Testis (tissue), 3 donors: Measurements from ENCODE around the gene HECTD4. TPM values are rescaled to one million over a fixed set of nuclear protein-coding genes. Genes with fewer than 3 reads are reported as not detected.

Experiments
- DNase-seq: peaks from one replicate; pipeline ENCODE4 v3.0.0-alpha.2; 2019
- H3K27ac ChIP-seq, 2 donors: fragments of 200-600 bp; sonication (generic); one replicate each; pipeline ENCODE4 v1.5.1; 2019
- H3K27me3 ChIP-seq: fragments of 200-600 bp; sonication (generic); one replicate; pipeline ENCODE4 v1.5.1; 2019
- H3K36me3 ChIP-seq: fragments of 200-600 bp; sonication (generic); one replicate; pipeline ENCODE4 v1.5.1; 2017; ENCODE audit warnings: low read depth; ENCODE audit errors: missing control alignments
- H3K4me1 ChIP-seq: fragments of 200-600 bp; sonication (generic); one replicate; pipeline ENCODE4 v1.5.1; 2019
- H3K4me3 ChIP-seq, 2 donors: fragments of 200-600 bp; sonication (generic); one replicate each; pipeline ENCODE4 v1.5.1; 2017 to 2019
- H3K9me3 ChIP-seq: fragments of 200-600 bp; sonication (generic); one replicate; pipeline ENCODE4 v1.5.1; 2017
- CTCF ChIP-seq, 3 experiments: fragments of 450-650 bp in 2 of 3; fragments of 200-600 bp in 1 of 3; sonication (generic) in 1 of 3; IDR thresholded peaks; one replicate each; pipeline ENCODE4 v1.5.1; 2016 to 2019; ENCODE audit warnings: antibody characterized with exemption in 3 of 3, mild to moderate bottlenecking in 2 of 3, moderate library complexity in 1 of 3
- POLR2A ChIP-seq: fragments of 450-650 bp; IDR thresholded peaks from one replicate; pipeline ENCODE4 v1.6.1; 2017; ENCODE audit warnings: antibody characterized with exemption, mild to moderate bottlenecking, moderate library complexity
- WGBS, 2 donors: methylation state at CpG; one replicate each; pipeline ENCODE4 v1.1.5; 2018; 5-methylcytosine and 5-hydroxymethylcytosine counted together
- intact Hi-C: fragments of 100-400 bp; cut with DNase I; formaldehyde crosslinking; loops from one replicate; pipeline ENCODE4 v1.15.1; 2023; ENCODE audit warnings: low total_unique reads
- polyA plus RNA-seq: library from polyadenylated mRNA; stranded (reverse); fragments of 350-450 nt; fragmentation: Illumina TruSeq; extraction: RNeasy Lipid Tissue Mini Kit (QIAGEN cat#74804); gene quantifications from one replicate; pipeline ENCODE4 v1.2.3, GENCODE V29; 2014; ENCODE audit warnings: low read depth, low replicate concordance; ENCODE audit not compliant: insufficient read depth
- total RNA-seq, 2 donors: library from RNA; depleted of rRNA; stranded (reverse); fragments of >200 nt; gene quantifications; one replicate each; pipeline ENCODE4 v1.2.3, GENCODE V29; 2016

The HECTD4 gene
- total and polyA plus RNA-seq, 3 donors from 2014 or later: 49.6 to 91.8 (median 68.8) TPM

- no peaks in the 10 kb centered on the region for H3K27me3 ChIP-seq
- no peak overlapping the region for H3K27ac ChIP-seq
- no peak overlapping the region for H3K4me3 ChIP-seq
- intact Hi-C loops: no loop called here
- H3K9me3 ChIP-seq: no peaks in the 10 kb centered on the region
- H3K4me1 ChIP-seq: no peaks in the 10 kb centered on the region
- DNase-seq: no peak
- no peaks in the 10 kb centered on the region for H3K36me3 ChIP-seq
- TF ChIP-seq CTCF (IDR thresholded peaks at IDR 0.05): no peak
- whole genome bisulfite sequencing, 2 donors: 91 to 93% methylated on average over 25 of the region's 25 CpGs
Observed at GRCh38 chr12:112243255-112244110, 138.7 kb downstream of the HECTD4 start.

- Histone ChIP-seq H3K27ac (no peak overlapping the region), H3K36me3 (no peaks in the 10 kb centered on the region), H3K4me3 (no peak overlapping the region), H3K4me1 (no peaks in the 10 kb centered on the region), H3K27me3 (no peaks in the 10 kb centered on the region), H3K9me3 (no peaks in the 10 kb centered on the region)
- intact Hi-C loops: no loop called here
- WGBS, 2 donors: 82 to 91% methylated on average over 3 of the region's 3 CpGs
- TF ChIP-seq POLR2A (no peak), CTCF (IDR thresholded peaks at IDR 0.05) (no peak)
- no peak for DNase-seq
Observed at GRCh38 chr12:112241176-112241575, 141.1 kb downstream of the HECTD4 start.

GRCh38 chr12:112239881-112240280 lies 142.3 kb downstream of the HECTD4 start:
- Histone ChIP-seq H3K4me3 (no peak overlapping the region), H3K36me3 (no peaks in the 10 kb centered on the region)
- DNase-seq: no peak

GRCh38 chr12:112239020-112239419 lies 143.2 kb downstream of the HECTD4 start:
- H3K4me3 ChIP-seq: no peak overlapping the region
- H3K9me3 ChIP-seq: no peaks in the 10 kb centered on the region
- H3K36me3 ChIP-seq: no peaks in the 10 kb centered on the region
- TF ChIP-seq CTCF (IDR thresholded peaks at IDR 0.05) (no peak), POLR2A (no peak)
- H3K4me1 ChIP-seq: no peaks in the 10 kb centered on the region
- 86% methylated on average over 7 of the region's 7 CpGs for WGBS, 2 donors
- H3K27ac ChIP-seq: no peak overlapping the region
- DNase-seq: no peak
- H3K27me3 ChIP-seq: no peaks in the 10 kb centered on the region
- intact Hi-C loops: no loop called here

More at GRCh38 chr12:112239881-112240280, 142.3 kb downstream of the HECTD4 start:
- no peaks in the 10 kb centered on the region for H3K4me1 ChIP-seq
- intact Hi-C loops: no loop called here
- WGBS, 2 donors: 96 to 97% methylated on average over 6 of the region's 6 CpGs
- H3K9me3 ChIP-seq: no peaks in the 10 kb centered on the region
- no peaks in the 10 kb centered on the region for H3K27me3 ChIP-seq
- TF ChIP-seq POLR2A (no peak), CTCF (IDR thresholded peaks at IDR 0.05) (no peak)
- no peak overlapping the region for H3K27ac ChIP-seq

GRCh38 chr12:112238441-112238840 lies 143.8 kb downstream of the HECTD4 start:
- intact Hi-C loops: no loop called here
- Histone ChIP-seq H3K27me3 (no peaks in the 10 kb centered on the region), H3K36me3 (no peaks in the 10 kb centered on the region), H3K9me3 (no peaks in the 10 kb centered on the region), H3K27ac (no peak overlapping the region), H3K4me1 (no peaks in the 10 kb centered on the region), H3K4me3 (no peak overlapping the region)
- 89 to 98% methylated on average over 5 of the region's 5 CpGs for WGBS, 2 donors
- TF ChIP-seq POLR2A (no peak), CTCF (IDR thresholded peaks at IDR 0.05) (no peak)
- DNase-seq: no peak
